ENCODE results near the gene AP2B1. TPM values are rescaled to one million over a fixed set of nuclear protein-coding genes. Genes with fewer than 3 reads are reported as not detected.

The AP2B1 gene
- total RNA-seq, 1 donor from 2014 or later: 330 TPM

- H3K4me3 Mint-ChIP-seq (ENCODE audit: unreplicated experiment): no peak overlapping the region
- TF ChIP-seq CTCF (IDR thresholded peaks at IDR 0.05; ENCODE audit: unreplicated experiment): no peak
- no peak overlapping the region for H3K27ac Mint-ChIP-seq (ENCODE audit: unreplicated experiment)
- H3K9me3 Mint-ChIP-seq (ENCODE audit: unreplicated experiment): no peaks in the 10 kb centered on the region
- H3K36me3 Mint-ChIP-seq (ENCODE audit: low read depth, unreplicated experiment): peaks cover 13% of the 10 kb centered on the region
- H3K27me3 Mint-ChIP-seq (ENCODE audit: unreplicated experiment): no peaks in the 10 kb centered on the region
- no peaks in the 10 kb centered on the region for H3K4me1 Mint-ChIP-seq (ENCODE audit: unreplicated experiment)
- DNase-seq (ENCODE audit: low spot score): no peak
These were observed 81.7 kb downstream of the AP2B1 start for GRCh38 chr17:35668802-35669201.

- Mint-ChIP-seq H3K36me3 (ENCODE audit: low read depth, unreplicated experiment) (peaks cover 14% of the 10 kb centered on the region), H3K4me3 (ENCODE audit: unreplicated experiment) (no peak overlapping the region), H3K4me1 (ENCODE audit: unreplicated experiment) (peaks cover 14% of the 10 kb centered on the region), H3K27me3 (ENCODE audit: unreplicated experiment) (no peaks in the 10 kb centered on the region), H3K9me3 (ENCODE audit: unreplicated experiment) (no peaks in the 10 kb centered on the region), H3K27ac (ENCODE audit: unreplicated experiment) (no peak overlapping the region)
- TF ChIP-seq CTCF (IDR thresholded peaks at IDR 0.05; ENCODE audit: unreplicated experiment): no peak
- DNase-seq (ENCODE audit: low spot score): no peak
These were observed 87.4 kb downstream of the AP2B1 start for GRCh38 chr17:35674552-35674951.

GRCh38 chr17:35676441-35676840 lies 89.3 kb downstream of the AP2B1 start:
- Mint-ChIP-seq H3K4me3 (ENCODE audit: unreplicated experiment) (no peak overlapping the region), H3K9me3 (ENCODE audit: unreplicated experiment) (no peaks in the 10 kb centered on the region), H3K36me3 (ENCODE audit: low read depth, unreplicated experiment) (peaks cover 11% of the 10 kb centered on the region), H3K4me1 (ENCODE audit: unreplicated experiment) (peaks cover 14% of the 10 kb centered on the region), H3K27me3 (ENCODE audit: unreplicated experiment) (no peaks in the 10 kb centered on the region), H3K27ac (ENCODE audit: unreplicated experiment) (no peak overlapping the region)
- no peak for DNase-seq (ENCODE audit: low spot score)
- no peak for TF ChIP-seq CTCF (IDR thresholded peaks at IDR 0.05; ENCODE audit: unreplicated experiment)

DNA sequence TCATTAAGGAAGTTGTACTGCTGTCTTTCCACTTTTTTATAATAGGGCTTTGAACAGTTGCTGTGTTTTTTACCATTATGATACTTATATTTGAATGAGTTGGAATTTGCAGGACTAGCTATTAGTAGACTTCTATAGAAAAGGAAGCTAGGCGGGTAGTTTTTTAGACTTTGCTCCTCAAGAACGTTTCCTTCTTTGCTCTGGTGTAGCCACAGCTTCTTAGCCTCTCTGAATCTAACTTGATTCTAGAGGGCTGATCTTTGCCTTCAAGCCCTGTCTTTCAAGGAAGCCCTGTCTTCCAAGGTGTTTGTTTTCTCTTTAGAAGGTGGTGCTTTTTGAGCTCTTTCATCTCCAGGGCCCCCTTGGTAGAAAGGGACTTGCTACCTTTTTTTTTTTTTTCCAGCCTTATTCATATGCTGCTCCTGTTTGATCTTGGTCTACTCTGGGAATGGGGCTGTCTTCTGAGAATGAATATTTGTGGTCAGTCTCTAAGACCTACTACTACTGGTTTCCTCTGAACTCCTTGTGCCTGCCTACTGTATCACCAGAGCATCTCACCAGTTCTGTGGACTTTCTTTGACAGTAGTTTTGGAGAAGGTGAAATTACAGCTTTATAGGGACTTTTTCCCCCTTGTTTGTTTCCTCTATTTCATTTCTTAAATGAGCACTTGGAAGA lies 92.0 kb downstream of the AP2B1 start:
- Mint-ChIP-seq H3K4me3 (ENCODE audit: unreplicated experiment) (no peak overlapping the region), H3K27ac (ENCODE audit: unreplicated experiment) (peak overlapping the region; percentile 65), H3K27me3 (ENCODE audit: unreplicated experiment) (no peaks in the 10 kb centered on the region), H3K4me1 (ENCODE audit: unreplicated experiment) (peaks cover 14% of the 10 kb centered on the region), H3K9me3 (ENCODE audit: unreplicated experiment) (no peaks in the 10 kb centered on the region), H3K36me3 (ENCODE audit: low read depth, unreplicated experiment) (peaks cover 12% of the 10 kb centered on the region)
- TF ChIP-seq CTCF (IDR thresholded peaks at IDR 0.05; ENCODE audit: unreplicated experiment): no peak
- DNase-seq (ENCODE audit: low spot score): no peak

DNA sequence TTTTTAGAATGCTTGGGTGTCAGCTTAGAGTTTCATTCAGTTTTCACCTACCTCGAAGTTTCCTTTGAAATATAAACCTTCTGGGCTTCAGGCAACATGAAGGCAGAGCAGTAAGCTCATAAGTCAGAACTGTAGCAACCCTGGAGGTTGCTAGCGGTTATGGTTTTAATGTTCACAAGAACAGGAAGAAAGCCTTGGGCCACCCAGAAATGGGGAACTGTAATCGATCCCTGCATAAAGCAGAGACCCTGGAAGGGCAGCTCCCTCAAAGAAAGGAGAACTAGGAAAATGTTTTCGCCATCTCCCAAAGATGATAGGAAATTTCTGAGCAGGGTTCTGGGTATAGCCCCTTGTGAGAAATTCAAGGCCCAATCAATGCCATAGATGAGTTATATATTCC lies 96.5 kb downstream of the AP2B1 start:
- Mint-ChIP-seq H3K9me3 (ENCODE audit: unreplicated experiment) (no peaks in the 10 kb centered on the region), H3K4me3 (ENCODE audit: unreplicated experiment) (no peak overlapping the region), H3K36me3 (ENCODE audit: low read depth, unreplicated experiment) (peaks cover 21% of the 10 kb centered on the region), H3K4me1 (ENCODE audit: unreplicated experiment) (peaks cover 10% of the 10 kb centered on the region), H3K27ac (ENCODE audit: unreplicated experiment) (no peak overlapping the region), H3K27me3 (ENCODE audit: unreplicated experiment) (peaks cover 1% of the 10 kb centered on the region)
- no peak for TF ChIP-seq CTCF (IDR thresholded peaks at IDR 0.05; ENCODE audit: unreplicated experiment)
- DNase-seq (ENCODE audit: low spot score): no peak
